Measurements from ENCODE around the gene LRP1B.

GRCh38 chr2:141605163-141605562 is 525.7 kb downstream of the LRP1B start:
- no peak for TF ChIP-seq CTCF (IDR thresholded peaks at IDR 0.05; ENCODE audit: poor library complexity, severe bottlenecking)
- TF ChIP-seq POLR2AphosphoS5 (IDR thresholded peaks at IDR 0.05): no peak
- TF ChIP-seq EZH2 (IDR thresholded peaks at IDR 0.05; ENCODE audit: borderline replicate concordance, insufficient read depth, low read length, poor library complexity, severe bottlenecking): no peak
- no peak for TF ChIP-seq EP300 (conservative IDR thresholded peaks at IDR 0.05; ENCODE audit: poor library complexity, severe bottlenecking)
- TF ChIP-seq RAD21 (conservative IDR thresholded peaks at IDR 0.05): no peak
- no peak for TF ChIP-seq REST (IDR thresholded peaks at IDR 0.05; ENCODE audit: borderline replicate concordance)

Data from neural cell (in vitro differentiated cells).